GM21529 (cell line): ENCODE results near the gene MRPL2.

Source experiments
- ATAC-seq: cut with Tn5 transposase; IDR thresholded peaks from one replicate; pipeline ENCODE4 v1.9.1; 2021; ENCODE audit not compliant: unreplicated experiment

MRPL2 gene

DNA sequence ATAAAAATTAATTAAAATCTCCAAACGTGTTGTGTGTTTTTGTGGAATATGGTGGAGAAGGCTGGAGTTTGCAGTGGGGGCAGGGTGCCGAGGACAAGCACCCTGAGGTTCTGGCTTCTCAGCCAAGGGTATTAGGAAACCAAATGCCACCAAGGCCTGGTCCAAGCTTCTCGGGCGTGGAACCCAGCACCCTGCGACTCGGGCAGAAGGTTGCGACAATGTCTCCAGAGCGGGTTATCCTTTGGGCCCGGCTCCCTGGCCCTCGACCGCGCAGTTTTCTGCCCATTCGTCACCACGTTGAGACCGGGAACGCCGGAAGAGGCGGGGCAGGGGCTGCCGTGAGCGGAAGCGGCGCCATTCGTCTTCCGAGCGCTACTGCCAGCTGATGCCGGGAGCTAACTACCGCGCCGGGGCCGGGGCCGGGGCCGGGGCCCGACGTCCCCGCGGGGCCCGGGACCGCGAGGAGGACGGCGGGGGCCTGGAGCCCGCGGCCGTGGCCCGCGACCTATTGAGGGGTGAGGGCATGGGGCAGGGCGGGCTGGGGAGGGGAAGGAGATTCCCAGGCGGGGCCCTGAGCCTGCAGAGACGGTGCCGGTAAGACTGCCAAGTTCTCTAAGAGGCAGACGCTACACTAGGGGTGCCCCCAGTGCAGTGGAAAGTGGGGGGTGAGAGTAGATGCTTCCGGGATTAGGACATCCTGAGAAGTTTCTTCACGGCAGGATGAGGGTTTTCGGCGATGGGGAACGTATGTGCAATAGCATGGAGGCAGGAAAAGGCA, 37.8 kb downstream of the MRPL2 start, which contains the start of gene RRP36:
TSS of gene RRP36 (plus strand) at position 354 of the 778 bp plus-strand sequence. CDS start at position 386, 32 bp downstream.
- ATAC-seq, result peak; percentile 83

DNA sequence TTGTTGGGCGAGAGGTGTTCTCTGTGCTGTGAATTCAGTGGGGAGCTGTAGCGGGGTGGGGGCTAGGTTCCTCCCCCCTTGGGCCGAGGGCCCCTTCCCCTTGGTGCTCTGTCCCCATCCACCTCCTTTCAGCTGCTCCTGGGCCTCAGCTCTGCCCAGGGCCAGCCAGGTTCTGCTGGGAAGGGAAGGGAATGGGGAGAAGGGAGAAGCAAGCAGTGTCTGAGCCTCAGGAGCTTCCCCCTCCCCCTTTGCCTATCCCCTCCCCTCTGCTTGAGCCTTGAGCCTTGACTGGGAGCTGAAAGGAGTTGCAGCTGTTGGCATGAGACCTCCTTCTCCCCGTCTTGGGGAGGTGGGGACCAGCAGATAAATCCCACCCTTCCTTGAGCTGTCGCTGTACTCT, 38.4 kb downstream of the MRPL2 start:
- ATAC-seq, result no peak

DNA sequence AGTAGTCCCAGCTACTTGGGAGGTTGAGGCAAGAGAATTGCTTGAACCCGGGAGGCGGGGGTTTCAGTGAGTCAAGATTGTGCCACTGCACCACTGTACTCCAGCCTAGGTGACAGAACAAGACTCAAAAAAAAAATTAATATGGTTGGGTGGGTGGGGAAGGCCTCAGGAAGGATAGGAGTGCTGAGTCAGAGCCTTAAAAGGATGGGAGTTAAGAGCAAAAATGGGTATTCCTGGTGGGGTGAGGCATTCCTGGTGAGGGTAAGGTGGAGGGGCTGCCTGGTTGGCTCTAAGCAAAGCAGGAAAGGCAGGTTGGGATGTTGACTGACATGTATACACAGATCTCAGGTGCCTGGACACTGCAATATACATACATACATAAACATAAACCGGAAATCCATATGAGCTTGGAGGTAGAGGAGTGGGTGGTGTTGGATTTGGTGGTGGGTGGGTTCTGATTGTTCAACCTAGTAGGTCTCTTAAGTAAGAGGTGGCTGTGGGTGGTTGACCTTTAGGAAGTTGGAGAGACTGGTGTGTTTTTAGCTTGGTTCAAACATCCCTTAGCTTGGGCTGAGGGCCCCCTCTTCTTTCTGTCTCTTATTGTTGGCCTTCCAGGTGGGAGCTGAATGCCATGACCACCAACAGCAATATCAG, 39.1 kb downstream of the MRPL2 start:
- no peak for ATAC-seq

DNA sequence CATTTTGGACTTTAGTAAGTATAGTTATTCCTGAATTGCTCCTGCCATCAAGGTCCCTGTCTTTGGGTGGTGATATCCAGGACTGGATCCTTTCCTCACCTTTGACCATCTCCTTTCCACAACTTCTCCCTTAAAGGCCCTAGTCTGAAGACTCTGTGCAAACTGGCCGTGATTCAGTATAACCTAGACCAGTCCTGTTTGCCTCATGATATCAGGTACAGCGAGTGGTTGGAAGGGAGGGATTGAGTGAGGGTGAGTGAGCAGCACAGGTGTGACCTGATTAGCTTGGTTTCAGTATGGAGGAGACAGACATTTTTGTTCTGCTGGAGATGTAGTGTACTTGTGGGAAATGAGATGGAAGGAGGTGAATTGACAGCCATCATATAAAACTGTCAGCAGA, 40.1 kb downstream of the MRPL2 start:
- no peak for ATAC-seq

DNA sequence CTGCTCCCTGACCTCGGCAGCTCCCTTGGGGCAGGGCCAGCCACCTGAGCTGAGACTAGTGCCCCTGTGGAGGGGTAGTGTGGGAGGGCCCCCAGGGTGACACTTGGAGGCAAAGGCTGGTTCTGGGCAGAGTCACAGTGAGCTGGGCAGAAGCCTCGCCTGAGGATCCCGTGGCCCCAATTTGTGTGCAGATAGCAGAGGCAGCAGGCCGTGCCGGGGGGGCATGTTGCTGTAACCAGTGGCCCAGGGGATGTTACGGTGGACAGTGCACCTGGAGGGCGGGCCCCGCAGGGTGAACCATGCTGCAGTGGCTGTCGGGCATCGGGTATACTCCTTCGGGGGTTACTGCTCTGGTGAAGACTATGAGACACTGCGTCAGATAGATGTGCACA, 42.3 kb downstream of the MRPL2 start:
- no peak for ATAC-seq

DNA sequence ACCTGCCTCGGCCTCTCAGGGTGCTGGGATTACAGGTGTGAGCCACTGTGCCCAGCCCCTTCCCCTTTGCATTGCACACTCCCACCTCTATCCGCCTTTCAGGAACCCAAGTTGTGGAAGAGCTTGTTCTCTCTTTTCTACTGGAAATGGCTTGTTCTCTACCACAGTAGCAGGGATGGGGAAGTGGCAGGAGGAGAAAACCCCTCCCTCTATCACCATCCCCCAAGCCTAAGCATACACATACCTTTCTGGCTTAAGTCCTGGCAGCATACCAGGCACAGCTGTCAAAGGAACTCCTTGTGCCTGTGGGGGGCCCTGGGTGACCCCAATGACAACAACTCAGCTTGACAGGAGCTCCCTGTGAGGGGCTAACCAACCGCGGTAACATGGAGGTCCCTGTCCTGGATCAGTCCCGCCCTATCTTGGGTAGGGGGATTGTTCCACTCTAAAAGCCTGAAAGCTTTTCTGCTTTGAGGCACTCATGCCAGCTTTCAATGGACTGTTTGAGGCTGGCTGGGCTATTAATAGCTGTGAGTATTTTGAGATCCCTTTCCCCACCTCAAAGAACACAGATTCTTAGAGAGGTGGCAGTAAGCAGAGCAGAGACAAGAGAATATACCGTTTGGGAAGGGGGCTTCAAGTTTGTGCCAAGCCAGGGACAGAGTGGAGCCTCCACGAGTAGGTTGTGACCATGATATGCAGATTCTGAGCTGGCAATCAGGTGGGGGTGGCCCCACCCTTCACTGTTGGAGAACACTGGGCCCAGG, 42.9 kb downstream of the MRPL2 start:
- ATAC-seq, result no peak

DNA sequence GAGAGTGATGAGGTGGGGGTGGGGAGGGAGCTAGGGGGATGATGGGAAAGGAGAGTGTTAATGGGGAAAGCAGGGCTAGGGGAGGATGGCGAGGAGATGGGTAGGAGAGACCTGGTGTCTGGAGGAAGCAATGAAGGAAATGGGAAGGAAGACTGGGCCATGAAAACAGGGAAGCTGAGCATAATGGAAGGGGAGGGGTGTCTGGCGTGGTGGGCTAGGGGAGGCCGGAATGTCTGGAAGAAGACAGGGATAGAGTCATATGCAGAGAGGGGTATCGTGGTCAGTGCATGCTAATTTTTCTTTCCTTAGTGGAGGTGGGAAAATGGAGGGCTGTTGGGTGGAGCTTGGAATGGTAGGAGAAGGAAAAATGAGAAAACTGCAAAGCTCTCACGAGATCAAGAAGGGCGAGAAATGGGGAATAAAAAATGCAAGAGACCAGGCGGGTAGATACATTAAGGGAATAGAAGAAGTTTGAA, 44.8 kb downstream of the MRPL2 start:
- no peak for ATAC-seq

DNA sequence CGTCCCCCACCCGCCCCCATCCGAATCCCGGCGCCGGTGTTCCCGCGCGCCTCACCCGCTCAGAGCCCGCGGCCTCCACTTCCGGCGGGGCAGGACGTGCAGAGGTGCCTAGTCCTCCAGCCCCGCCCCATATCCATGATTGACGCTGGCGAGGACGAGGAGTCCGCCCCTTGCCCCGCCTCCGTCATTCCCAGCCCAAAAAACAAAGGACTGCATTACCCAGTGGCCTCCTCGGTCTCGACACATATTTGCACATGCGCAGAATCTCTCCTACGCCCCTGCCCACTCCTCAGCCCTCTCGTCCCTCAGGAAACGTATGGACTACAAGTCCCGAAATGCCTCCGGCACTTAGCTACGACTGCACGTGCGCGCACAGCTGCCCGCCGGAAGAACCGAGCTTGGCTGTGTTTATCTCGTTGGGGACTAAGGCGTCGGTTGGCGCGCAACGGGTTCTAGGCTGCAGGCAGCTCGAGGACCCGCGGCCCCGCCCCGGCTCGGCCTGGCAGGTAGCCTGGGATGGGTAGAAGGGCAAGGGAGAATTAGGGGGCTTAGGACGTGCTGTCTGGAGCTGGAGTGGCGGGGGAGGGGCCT, 45.3 kb downstream of the MRPL2 start, which contains the start of the genes KLHDC3 and MEA1:
TSS of gene KLHDC3 (plus strand) at position 407 of the 591 bp plus-strand sequence. CDS start 2,944 bp downstream, outside the sequence.
TSS of gene MEA1 (minus strand) at position 104 of the 591 bp plus-strand sequence. CDS start 133 bp downstream, outside the sequence.
- ATAC-seq, result peak; percentile 91

DNA sequence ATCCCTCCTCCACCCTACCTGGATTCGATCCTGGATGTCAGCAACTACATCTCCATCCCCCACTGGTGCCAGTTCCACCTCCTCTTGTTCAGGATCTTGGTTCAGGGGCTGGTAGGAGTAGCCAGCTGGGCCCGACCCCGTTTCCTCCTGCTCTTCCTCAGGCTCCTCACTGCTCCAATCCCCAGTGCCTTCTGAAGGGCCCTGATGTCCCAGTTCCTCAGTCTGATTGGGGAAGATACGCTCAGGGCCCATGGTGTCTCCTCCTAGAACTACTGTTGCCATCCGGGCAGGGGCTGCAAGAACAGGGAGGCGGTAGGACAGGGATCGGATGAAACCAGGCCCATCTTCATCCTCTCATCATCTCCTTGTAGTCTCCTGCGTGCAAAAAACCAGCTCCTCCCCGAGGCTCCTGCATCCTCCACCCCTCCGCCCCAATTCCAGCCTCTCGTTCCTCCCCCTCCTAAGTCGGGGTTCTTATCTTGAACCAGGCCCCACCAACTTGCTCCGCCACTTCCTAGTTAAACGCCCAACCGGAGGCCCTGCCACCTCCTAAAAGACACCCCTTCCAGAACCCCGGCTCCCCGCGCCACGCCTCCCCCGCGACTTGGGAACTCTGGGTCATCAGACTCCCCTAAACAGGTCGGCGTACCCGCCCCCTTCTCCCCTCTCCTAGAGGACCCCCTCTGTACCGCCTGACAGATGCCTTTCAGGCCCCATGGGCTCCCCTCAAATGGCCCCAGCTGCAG, 46.0 kb downstream of the MRPL2 start:
- peak; percentile 2 for ATAC-seq

DNA sequence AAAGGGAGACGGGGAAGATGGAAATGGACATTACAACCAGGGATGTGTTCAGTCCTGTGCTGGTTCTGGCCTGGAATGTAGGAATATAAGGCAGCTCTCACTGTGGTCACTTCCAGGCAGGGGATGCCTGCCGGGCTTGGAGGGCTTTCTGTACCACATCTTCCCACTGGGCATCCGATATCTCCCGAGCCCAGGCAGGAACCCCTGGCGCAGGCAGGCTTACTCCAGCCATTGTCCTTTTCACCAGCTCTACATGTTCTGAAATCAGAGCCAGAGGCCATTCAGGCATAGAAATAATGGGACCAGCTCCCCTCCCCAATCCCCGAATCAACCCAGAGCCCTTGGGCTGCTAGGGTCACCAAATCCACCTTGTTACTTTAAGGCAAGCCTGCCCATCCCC, 46.9 kb downstream of the MRPL2 start:
- ATAC-seq, result no peak

DNA sequence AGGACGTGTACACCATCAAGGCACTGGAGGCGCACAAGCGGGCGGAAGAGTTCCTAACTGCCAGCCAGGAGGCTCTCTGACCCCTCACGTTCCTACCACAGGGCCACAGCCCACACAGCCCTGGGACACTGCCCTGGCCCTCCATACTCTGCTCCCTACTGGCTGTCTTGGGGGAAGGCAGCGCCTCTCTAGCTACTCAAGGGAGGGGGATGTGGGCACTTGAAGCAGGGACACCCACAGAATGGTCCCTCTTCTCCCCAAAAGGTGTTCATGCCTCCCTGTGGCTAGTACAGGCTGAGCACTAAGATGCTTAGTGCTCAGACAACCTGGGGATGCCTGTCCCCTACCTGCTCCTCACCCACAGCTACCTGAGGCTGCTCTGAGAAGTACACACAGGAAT, 48.0 kb downstream of the MRPL2 start:
- ATAC-seq, result no peak

DNA sequence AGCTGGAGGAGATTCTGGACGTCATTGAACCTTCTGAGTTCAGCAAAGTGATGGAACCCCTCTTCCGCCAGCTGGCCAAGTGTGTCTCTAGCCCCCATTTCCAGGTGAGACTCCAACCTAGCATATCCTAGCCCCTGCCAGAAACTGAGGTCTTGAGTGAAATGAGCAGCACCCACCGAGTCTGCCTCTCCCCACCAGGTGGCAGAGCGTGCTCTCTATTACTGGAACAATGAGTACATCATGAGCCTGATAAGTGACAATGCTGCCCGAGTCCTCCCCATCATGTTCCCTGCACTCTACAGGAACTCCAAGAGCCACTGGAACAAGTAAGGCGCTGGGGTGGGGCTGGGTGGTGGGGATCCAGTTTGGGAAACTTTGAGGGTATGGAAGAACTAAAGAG, 50.1 kb downstream of the MRPL2 start:
- no peak for ATAC-seq

DNA sequence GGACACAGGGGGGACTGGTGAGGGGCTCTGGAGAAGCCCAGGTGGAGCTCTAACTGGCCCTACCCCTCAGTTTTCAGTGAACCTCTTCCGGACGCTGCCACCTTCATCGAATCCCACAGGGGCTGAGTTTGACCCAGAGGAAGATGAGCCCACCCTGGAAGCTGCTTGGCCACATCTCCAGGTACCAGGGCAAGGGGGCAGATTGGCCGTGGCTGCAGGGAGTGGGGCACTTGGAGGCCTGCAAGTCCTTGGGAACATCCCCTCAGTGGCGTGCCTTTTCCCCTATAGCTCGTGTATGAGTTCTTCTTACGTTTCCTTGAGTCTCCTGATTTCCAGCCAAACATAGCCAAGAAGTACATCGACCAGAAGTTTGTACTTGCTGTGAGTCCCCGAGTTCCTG, 52.1 kb downstream of the MRPL2 start:
- no peak for ATAC-seq

DNA sequence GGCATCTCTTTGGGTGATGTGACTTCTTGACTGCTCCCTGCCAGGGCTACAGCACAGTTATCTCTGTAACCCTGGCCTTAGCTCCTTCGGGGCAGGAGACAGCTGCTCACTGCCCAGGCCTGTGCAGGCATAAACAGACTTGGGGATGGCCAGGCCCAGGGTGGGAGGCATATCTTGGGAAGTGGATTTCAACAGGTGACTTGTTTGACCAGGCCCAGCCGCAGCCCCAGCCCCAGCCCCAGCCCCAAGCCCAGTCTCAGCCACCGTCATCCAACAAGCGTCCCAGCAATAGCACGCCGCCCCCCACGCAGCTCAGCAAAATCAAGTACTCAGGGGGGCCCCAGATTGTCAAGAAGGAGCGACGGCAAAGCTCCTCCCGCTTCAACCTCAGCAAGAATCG, 53.0 kb downstream of the MRPL2 start:
- no peak for ATAC-seq

DNA sequence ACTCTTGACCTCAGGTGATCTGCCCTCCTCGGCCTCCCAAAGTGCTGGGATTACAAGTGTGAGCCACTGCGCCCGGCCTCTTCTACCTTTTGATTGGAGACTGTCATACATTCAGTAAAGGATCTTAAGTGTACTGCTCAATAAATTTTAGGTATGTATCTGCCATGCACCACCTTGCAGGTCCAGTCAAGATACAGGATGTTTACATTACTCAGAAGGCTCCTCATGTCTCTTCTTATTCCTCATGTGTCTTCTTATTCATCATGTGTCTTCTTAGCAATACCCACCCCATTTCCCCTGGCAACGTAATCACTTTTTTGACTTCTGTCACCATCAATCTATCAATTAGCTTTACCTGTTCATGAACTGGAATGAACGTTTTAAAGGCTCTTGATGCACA, 53.4 kb downstream of the MRPL2 start:
- no peak for ATAC-seq
